SH-SY5Y (cell line): ENCODE results near the gene KMT2B.

Experiments used
- GATA2 ChIP-seq: IDR thresholded peaks from 2 replicates; pipeline ENCODE4 v1.6.1; 2011; ENCODE audit warnings: mild to moderate bottlenecking, low read depth, low read length
- GATA3 ChIP-seq: IDR thresholded peaks from 2 replicates; pipeline ENCODE4 v1.6.1; 2011; ENCODE audit warnings: low read depth, mild to moderate bottlenecking, low read length, moderate library complexity

GRCh38 chr19:35740108-35740422, 22.3 kb downstream of the KMT2B start:
- peak; percentile 29; the same call in 1 of the 2 replicates for TF ChIP-seq GATA2
- TF ChIP-seq GATA3 = no peak
